ENCODE data around the gene PARL.

Gene PARL

DNA sequence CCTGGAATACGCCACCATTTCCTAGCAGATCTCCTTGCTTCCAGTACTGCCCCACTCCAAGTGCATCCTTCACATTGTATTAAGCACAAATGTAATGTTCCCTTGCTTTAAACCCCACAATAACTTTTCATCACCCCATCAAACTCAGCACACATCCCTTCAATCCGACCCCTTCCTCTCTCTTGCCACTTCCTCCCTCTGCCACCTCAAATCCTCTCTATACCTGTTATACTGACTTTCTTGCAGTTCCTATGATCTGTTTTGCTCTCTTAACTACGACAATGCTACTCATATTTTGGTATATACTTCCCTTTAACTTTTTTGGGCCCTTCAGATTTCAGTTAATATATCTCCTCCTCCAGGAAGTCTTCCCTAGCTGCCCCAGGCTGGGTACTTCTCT is 14.1 kb downstream of the PARL start:
- TF ChIP-seq ZBTB7A (IDR thresholded peaks at IDR 0.05; ENCODE audit: low read depth), result no peak
- TF ChIP-seq USF1 (IDR thresholded peaks at IDR 0.05), result no peak
- no peak for TF ChIP-seq NFIC (IDR thresholded peaks at IDR 0.05)
- no peak for TF ChIP-seq TEAD4 (IDR thresholded peaks at IDR 0.05)
- TF ChIP-seq TCF12 (IDR thresholded peaks at IDR 0.05; ENCODE audit: low read depth), result no peak
- no peak for TF ChIP-seq EP300 (IDR thresholded peaks at IDR 0.05; ENCODE audit: borderline replicate concordance)
- no peak for TF ChIP-seq YY1 (IDR thresholded peaks at IDR 0.05; ENCODE audit: low read depth)
- TF ChIP-seq MAX (IDR thresholded peaks at IDR 0.05), result no peak
- no peak for TF ChIP-seq CREB1 (IDR thresholded peaks at IDR 0.05; ENCODE audit: low read depth)
- TF ChIP-seq TAF1 (IDR thresholded peaks at IDR 0.05; ENCODE audit: low read depth), result no peak
- TF ChIP-seq CEBPB (IDR thresholded peaks at IDR 0.05), result no peak
- TF ChIP-seq EGR1 (IDR thresholded peaks at IDR 0.05), result no peak
- TF ChIP-seq RAD21 (IDR thresholded peaks at IDR 0.05; ENCODE audit: low read depth), result no peak
- TF ChIP-seq FOXM1 (IDR thresholded peaks at IDR 0.05; ENCODE audit: borderline replicate concordance, low read depth), result no peak
- TF ChIP-seq, protein P1, sequence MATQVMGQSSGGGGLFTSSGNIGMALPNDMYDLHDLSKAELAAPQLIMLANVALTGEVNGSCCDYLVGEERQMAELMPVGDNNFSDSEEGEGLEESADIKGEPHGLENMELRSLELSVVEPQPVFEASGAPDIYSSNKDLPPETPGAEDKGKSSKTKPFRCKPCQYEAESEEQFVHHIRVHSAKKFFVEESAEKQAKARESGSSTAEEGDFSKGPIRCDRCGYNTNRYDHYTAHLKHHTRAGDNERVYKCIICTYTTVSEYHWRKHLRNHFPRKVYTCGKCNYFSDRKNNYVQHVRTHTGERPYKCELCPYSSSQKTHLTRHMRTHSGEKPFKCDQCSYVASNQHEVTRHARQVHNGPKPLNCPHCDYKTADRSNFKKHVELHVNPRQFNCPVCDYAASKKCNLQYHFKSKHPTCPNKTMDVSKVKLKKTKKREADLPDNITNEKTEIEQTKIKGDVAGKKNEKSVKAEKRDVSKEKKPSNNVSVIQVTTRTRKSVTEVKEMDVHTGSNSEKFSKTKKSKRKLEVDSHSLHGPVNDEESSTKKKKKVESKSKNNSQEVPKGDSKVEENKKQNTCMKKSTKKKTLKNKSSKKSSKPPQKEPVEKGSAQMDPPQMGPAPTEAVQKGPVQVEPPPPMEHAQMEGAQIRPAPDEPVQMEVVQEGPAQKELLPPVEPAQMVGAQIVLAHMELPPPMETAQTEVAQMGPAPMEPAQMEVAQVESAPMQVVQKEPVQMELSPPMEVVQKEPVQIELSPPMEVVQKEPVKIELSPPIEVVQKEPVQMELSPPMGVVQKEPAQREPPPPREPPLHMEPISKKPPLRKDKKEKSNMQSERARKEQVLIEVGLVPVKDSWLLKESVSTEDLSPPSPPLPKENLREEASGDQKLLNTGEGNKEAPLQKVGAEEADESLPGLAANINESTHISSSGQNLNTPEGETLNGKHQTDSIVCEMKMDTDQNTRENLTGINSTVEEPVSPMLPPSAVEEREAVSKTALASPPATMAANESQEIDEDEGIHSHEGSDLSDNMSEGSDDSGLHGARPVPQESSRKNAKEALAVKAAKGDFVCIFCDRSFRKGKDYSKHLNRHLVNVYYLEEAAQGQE (IDR thresholded peaks at IDR 0.05; ENCODE audit: low read depth), result no peak

GRCh38 chr3:183868796-183869195 is 15.9 kb downstream of the PARL start:
- TF ChIP-seq RAD21 (IDR thresholded peaks at IDR 0.05; ENCODE audit: low read depth) (no peak), EGR1 (IDR thresholded peaks at IDR 0.05) (no peak), TCF12 (IDR thresholded peaks at IDR 0.05; ENCODE audit: low read depth) (no peak)
- TF ChIP-seq, protein P1 (IDR thresholded peaks at IDR 0.05; ENCODE audit: low read depth), result no peak

GRCh38 chr3:183862610-183863009 is 22.1 kb downstream of the PARL start:
- no peak for TF ChIP-seq EP300 (IDR thresholded peaks at IDR 0.05; ENCODE audit: borderline replicate concordance)

- TF ChIP-seq, protein P1 (IDR thresholded peaks at IDR 0.05; ENCODE audit: low read depth), result no peak
- TF ChIP-seq RAD21 (IDR thresholded peaks at IDR 0.05; ENCODE audit: low read depth) (no peak), FOXM1 (IDR thresholded peaks at IDR 0.05; ENCODE audit: borderline replicate concordance, low read depth) (no peak)
These were observed 26.8 kb downstream of the PARL start for GRCh38 chr3:183857863-183858262.

- TF ChIP-seq RAD21 (IDR thresholded peaks at IDR 0.05; ENCODE audit: low read depth), result no peak
- no peak for TF ChIP-seq FOXM1 (IDR thresholded peaks at IDR 0.05; ENCODE audit: borderline replicate concordance, low read depth)
- TF ChIP-seq TAF1 (IDR thresholded peaks at IDR 0.05; ENCODE audit: low read depth), result no peak
- no peak for TF ChIP-seq NFIC (IDR thresholded peaks at IDR 0.05)
- no peak for TF ChIP-seq YY1 (IDR thresholded peaks at IDR 0.05; ENCODE audit: low read depth)
- TF ChIP-seq EGR1 (IDR thresholded peaks at IDR 0.05), result no peak
- no peak for TF ChIP-seq CREB1 (IDR thresholded peaks at IDR 0.05; ENCODE audit: low read depth)
- TF ChIP-seq MAX (IDR thresholded peaks at IDR 0.05), result no peak
- no peak for TF ChIP-seq TEAD4 (IDR thresholded peaks at IDR 0.05)
- no peak for TF ChIP-seq ZBTB7A (IDR thresholded peaks at IDR 0.05; ENCODE audit: low read depth)
- TF ChIP-seq USF1 (IDR thresholded peaks at IDR 0.05), result no peak
These were observed 30.2 kb downstream of the PARL start for GRCh38 chr3:183854318-183855035.
